Esophagus muscularis mucosa (tissue), 4 donors: ENCODE measurements around the gene RSAD1.

Experiments used
- EP300 ChIP-seq: sonication (generic); formaldehyde crosslinking; IDR thresholded peaks from one replicate; pipeline ENCODE4 v1.6.1; 2017; ENCODE audit warnings: antibody characterized with exemption
- POLR2A ChIP-seq: fragments of 450-650 bp; IDR thresholded peaks from one replicate; pipeline ENCODE4 v1.6.1; 2017; ENCODE audit warnings: antibody characterized with exemption, moderate library complexity, mild to moderate bottlenecking, low read depth
- TF ChIP-seq, protein P1 (sequence below), 3 experiments: fragments of 200-600 bp in 2 of 3; fragments of 450-650 bp in 1 of 3; sonication (generic) in 2 of 3; IDR thresholded peaks; one replicate each; pipeline ENCODE4 v1.5.1; 2017 to 2019; ENCODE audit warnings: antibody characterized with exemption in 3 of 3, mild to moderate bottlenecking in 2 of 3, moderate library complexity in 1 of 3

DNA sequence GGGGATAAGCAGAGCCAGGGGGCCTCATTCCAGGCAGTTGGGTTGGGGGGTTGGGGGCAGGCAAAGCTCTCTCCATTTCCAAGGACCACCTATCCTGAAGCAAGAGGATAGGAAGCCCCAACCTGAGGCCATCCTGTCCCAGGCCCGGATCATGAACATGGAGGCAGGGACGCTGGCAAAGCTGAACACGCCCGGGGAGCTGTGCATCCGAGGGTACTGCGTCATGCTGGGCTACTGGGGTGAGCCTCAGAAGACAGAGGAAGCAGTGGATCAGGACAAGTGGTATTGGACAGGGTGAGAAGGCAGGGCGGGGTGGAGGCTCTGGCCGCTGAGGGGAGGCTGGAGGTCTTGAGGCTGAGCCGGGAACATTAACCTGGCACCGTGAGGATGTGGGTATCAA lies 6.4 kb upstream of the RSAD1 start:
- TF ChIP-seq, protein P1, sequence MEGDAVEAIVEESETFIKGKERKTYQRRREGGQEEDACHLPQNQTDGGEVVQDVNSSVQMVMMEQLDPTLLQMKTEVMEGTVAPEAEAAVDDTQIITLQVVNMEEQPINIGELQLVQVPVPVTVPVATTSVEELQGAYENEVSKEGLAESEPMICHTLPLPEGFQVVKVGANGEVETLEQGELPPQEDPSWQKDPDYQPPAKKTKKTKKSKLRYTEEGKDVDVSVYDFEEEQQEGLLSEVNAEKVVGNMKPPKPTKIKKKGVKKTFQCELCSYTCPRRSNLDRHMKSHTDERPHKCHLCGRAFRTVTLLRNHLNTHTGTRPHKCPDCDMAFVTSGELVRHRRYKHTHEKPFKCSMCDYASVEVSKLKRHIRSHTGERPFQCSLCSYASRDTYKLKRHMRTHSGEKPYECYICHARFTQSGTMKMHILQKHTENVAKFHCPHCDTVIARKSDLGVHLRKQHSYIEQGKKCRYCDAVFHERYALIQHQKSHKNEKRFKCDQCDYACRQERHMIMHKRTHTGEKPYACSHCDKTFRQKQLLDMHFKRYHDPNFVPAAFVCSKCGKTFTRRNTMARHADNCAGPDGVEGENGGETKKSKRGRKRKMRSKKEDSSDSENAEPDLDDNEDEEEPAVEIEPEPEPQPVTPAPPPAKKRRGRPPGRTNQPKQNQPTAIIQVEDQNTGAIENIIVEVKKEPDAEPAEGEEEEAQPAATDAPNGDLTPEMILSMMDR (IDR thresholded peaks at IDR 0.05) = no peak
- no peak for TF ChIP-seq POLR2A
- TF ChIP-seq EP300 = no peak
